Activated T-cell treated with anti-CD3 and anti-CD28 coated beads, Interleukin-2, amount 50 U/mL, for 72 hours (primary cell): ENCODE data around the gene KAT2B. TPM values are rescaled to one million over a fixed set of nuclear protein-coding genes. Genes with fewer than 3 reads are reported as not detected.

Source experiments
- ATAC-seq, 2 donors: fragments of 150-1000 bp; cut with Tn5 transposase; replicated peaks in 1 of 2; 2 replicates each; pipeline ENCODE4 v1.10.0; 2021; ENCODE audit warnings: moderate library complexity in 2 of 2, mild to moderate bottlenecking in 1 of 2
- DNase-seq, 2 donors: peaks; one replicate each; pipeline ENCODE4 v3.0.0; 2021 to 2022; ENCODE audit warnings: mixed read lengths in 1 of 2
- H3K27ac Mint-ChIP-seq: one replicate; pipeline ENCODE4 v1.8.0; 2022; ENCODE audit warnings: mild to moderate bottlenecking, moderate library complexity, mixed read lengths
- H3K27me3 Mint-ChIP-seq: one replicate; pipeline ENCODE4 v1.8.0; 2022; ENCODE audit warnings: low read depth, mixed read lengths
- H3K36me3 Mint-ChIP-seq, 2 donors: one replicate each; pipeline ENCODE4 v1.8.0; 2022; ENCODE audit warnings: mixed read lengths in 2 of 2, mild to moderate bottlenecking in 1 of 2; ENCODE audit not compliant: insufficient read depth in 2 of 2
- H3K4me1 Mint-ChIP-seq: one replicate; pipeline ENCODE4 v1.8.0; 2022; ENCODE audit warnings: low read depth, mixed read lengths
- H3K4me3 Mint-ChIP-seq, 2 donors: one replicate each; pipeline ENCODE4 v1.8.0; 2022; ENCODE audit warnings: mild to moderate bottlenecking in 2 of 2, mixed read lengths in 2 of 2, moderate library complexity in 2 of 2
- H3K9me3 Mint-ChIP-seq, 2 donors: one replicate each; pipeline ENCODE4 v1.8.0; 2022; ENCODE audit warnings: mixed read lengths in 2 of 2
- total RNA-seq, 2 donors: library from RNA; stranded (reverse); gene quantifications; one replicate each; pipeline ENCODE4 v1.2.3, GENCODE V29; 2022

The KAT2B gene
- total RNA-seq, 2 donors from 2014 or later, result 26.7 to 37.3 TPM

GRCh38 chr3:20100151-20100550 is 59.9 kb downstream of the KAT2B start:
- H3K4me3 Mint-ChIP-seq, result peak overlapping the region in 1 of 2 donors; percentile 32
- peaks cover 36% of the 10 kb centered on the region for H3K4me1 Mint-ChIP-seq
- peaks cover 0 to 3% of the 10 kb centered on the region in 2 donors for H3K36me3 Mint-ChIP-seq
- H3K9me3 Mint-ChIP-seq, result no peaks in the 10 kb centered on the region
- H3K27ac Mint-ChIP-seq, result peak overlapping the region; percentile 91
- ATAC-seq (no peak), DNase-seq (no peak)
- H3K27me3 Mint-ChIP-seq, result no peaks in the 10 kb centered on the region

GRCh38 chr3:20101041-20101440 is 60.8 kb downstream of the KAT2B start:
- Mint-ChIP-seq H3K27me3 (no peaks in the 10 kb centered on the region), H3K4me1 (peaks cover 43% of the 10 kb centered on the region), H3K4me3 (peak overlapping the region in 1 of 2 donors; percentile 47), H3K9me3 (no peaks in the 10 kb centered on the region), H3K27ac (peak overlapping the region; percentile 22), H3K36me3 (no peaks in the 10 kb centered on the region)
- no peak for ATAC-seq
- DNase-seq, result no peak

GRCh38 chr3:20103731-20104130 is 63.5 kb downstream of the KAT2B start:
- Mint-ChIP-seq H3K9me3 (no peaks in the 10 kb centered on the region), H3K27me3 (no peaks in the 10 kb centered on the region), H3K4me1 (peaks cover 43% of the 10 kb centered on the region), H3K27ac (peak overlapping the region; percentile 95), H3K36me3 (no peaks in the 10 kb centered on the region), H3K4me3 (peak overlapping the region; percentile 65 to 87)
- DNase-seq, result no peak
- peak; percentile 41 to 55 for ATAC-seq

GRCh38 chr3:20104167-20104661 is 64.0 kb downstream of the KAT2B start:
- peak overlapping the region; percentile 95 for H3K27ac Mint-ChIP-seq
- H3K4me1 Mint-ChIP-seq, result peaks cover 40% of the 10 kb centered on the region
- no peaks in the 10 kb centered on the region for H3K36me3 Mint-ChIP-seq
- no peaks in the 10 kb centered on the region for H3K9me3 Mint-ChIP-seq
- DNase-seq, result peak; percentile 34 to 38
- ATAC-seq, result peak; percentile 85 to 89
- no peaks in the 10 kb centered on the region for H3K27me3 Mint-ChIP-seq
- peak overlapping the region; percentile 65 to 87 for H3K4me3 Mint-ChIP-seq

GRCh38 chr3:20105513-20106280 is 65.5 kb downstream of the KAT2B start:
- H3K27ac Mint-ChIP-seq, result no peak overlapping the region
- DNase-seq (no peak), ATAC-seq (no peak)
- H3K27me3 Mint-ChIP-seq, result no peaks in the 10 kb centered on the region
- H3K4me3 Mint-ChIP-seq, result no peak overlapping the region
- peaks cover 30% of the 10 kb centered on the region for H3K4me1 Mint-ChIP-seq
- H3K9me3 Mint-ChIP-seq, result no peaks in the 10 kb centered on the region
- no peaks in the 10 kb centered on the region for H3K36me3 Mint-ChIP-seq

- Mint-ChIP-seq H3K27me3 (no peaks in the 10 kb centered on the region), H3K9me3 (no peaks in the 10 kb centered on the region), H3K27ac (no peak overlapping the region), H3K36me3 (peaks cover 0 to 1% of the 10 kb centered on the region in 2 donors), H3K4me3 (no peak overlapping the region), H3K4me1 (peaks cover 25% of the 10 kb centered on the region)
- no peak for DNase-seq
- no peak for ATAC-seq
Observed at GRCh38 chr3:20107722-20108121, 67.5 kb downstream of the KAT2B start.

- Mint-ChIP-seq H3K27ac (peak overlapping the region; percentile 73), H3K36me3 (peaks cover 1 to 2% of the 10 kb centered on the region in 2 donors), H3K4me3 (no peak overlapping the region), H3K9me3 (no peaks in the 10 kb centered on the region), H3K4me1 (peaks cover 19% of the 10 kb centered on the region), H3K27me3 (no peaks in the 10 kb centered on the region)
- no peak for DNase-seq
- no peak for ATAC-seq
Observed at GRCh38 chr3:20108869-20109268, 68.6 kb downstream of the KAT2B start.

- Mint-ChIP-seq H3K4me1 (peaks cover under 1% of the 10 kb centered on the region), H3K4me3 (no peak overlapping the region), H3K9me3 (no peaks in the 10 kb centered on the region), H3K36me3 (peaks cover 2 to 3% of the 10 kb centered on the region in 2 donors), H3K27me3 (no peaks in the 10 kb centered on the region), H3K27ac (no peak overlapping the region)
- DNase-seq, result no peak
- ATAC-seq, result no peak
Observed at GRCh38 chr3:20110826-20111225, 70.6 kb downstream of the KAT2B start.

- ATAC-seq (no peak), DNase-seq (no peak)
- Mint-ChIP-seq H3K4me1 (no peaks in the 10 kb centered on the region), H3K27me3 (no peaks in the 10 kb centered on the region), H3K27ac (no peak overlapping the region), H3K4me3 (no peak overlapping the region), H3K9me3 (no peaks in the 10 kb centered on the region), H3K36me3 (peaks cover 2 to 3% of the 10 kb centered on the region in 2 donors)
Observed at GRCh38 chr3:20111836-20112235, 71.6 kb downstream of the KAT2B start.

- DNase-seq (no peak), ATAC-seq (no peak)
- Mint-ChIP-seq H3K27ac (peak overlapping the region; percentile 33), H3K4me1 (no peaks in the 10 kb centered on the region), H3K27me3 (no peaks in the 10 kb centered on the region), H3K9me3 (no peaks in the 10 kb centered on the region), H3K4me3 (no peak overlapping the region), H3K36me3 (peaks cover 6 to 9% of the 10 kb centered on the region in 2 donors)
Observed at GRCh38 chr3:20121088-20121487, 80.8 kb downstream of the KAT2B start.

- peaks cover 4 to 9% of the 10 kb centered on the region in 2 donors for H3K36me3 Mint-ChIP-seq
- H3K9me3 Mint-ChIP-seq, result no peaks in the 10 kb centered on the region
- no peak overlapping the region for H3K4me3 Mint-ChIP-seq
- no peaks in the 10 kb centered on the region for H3K4me1 Mint-ChIP-seq
- ATAC-seq (no peak), DNase-seq (no peak)
- H3K27ac Mint-ChIP-seq, result no peak overlapping the region
- H3K27me3 Mint-ChIP-seq, result no peaks in the 10 kb centered on the region
Observed at GRCh38 chr3:20123131-20123652, 82.9 kb downstream of the KAT2B start.

- ATAC-seq (no peak), DNase-seq (no peak)
- H3K9me3 Mint-ChIP-seq, result no peaks in the 10 kb centered on the region
- peaks cover 4 to 5% of the 10 kb centered on the region in 2 donors for H3K36me3 Mint-ChIP-seq
- H3K4me3 Mint-ChIP-seq, result no peak overlapping the region
- H3K27ac Mint-ChIP-seq, result no peak overlapping the region
- no peaks in the 10 kb centered on the region for H3K27me3 Mint-ChIP-seq
- H3K4me1 Mint-ChIP-seq, result no peaks in the 10 kb centered on the region
Observed at GRCh38 chr3:20125289-20125688, 85.0 kb downstream of the KAT2B start.

GRCh38 chr3:20125897-20126296 is 85.7 kb downstream of the KAT2B start:
- no peak overlapping the region for H3K27ac Mint-ChIP-seq
- H3K27me3 Mint-ChIP-seq, result no peaks in the 10 kb centered on the region
- no peak for ATAC-seq

More at GRCh38 chr3:20125897-20126296, 85.7 kb downstream of the KAT2B start:
- no peak for DNase-seq
- Mint-ChIP-seq H3K36me3 (peaks cover 4% of the 10 kb centered on the region in 2 donors), H3K4me1 (no peaks in the 10 kb centered on the region), H3K9me3 (no peaks in the 10 kb centered on the region), H3K4me3 (no peak overlapping the region)
